H1 (cell line): Measurements from ENCODE around the gene SGPP2. TPM values are rescaled to one million over a fixed set of nuclear protein-coding genes. Genes with fewer than 3 reads are reported as not detected.

Source experiments
- CTCF ChIA-PET: fragments of 300-600 bp; sonication (Branson Sonifier 250); formaldehyde crosslinking; loops from one replicate; lab custom pipeline; 2021; ENCODE audit not compliant: partially characterized antibody; lab: Charles Lee
- POLR2A ChIA-PET: fragments of 300-600 bp; sonication (Branson Sonifier 250); formaldehyde crosslinking; loops from one replicate; lab custom pipeline; 2021; ENCODE audit warnings: inconsistent platforms; ENCODE audit not compliant: partially characterized antibody; lab: Charles Lee
- DNase-seq, 2 experiments: peaks; one replicate each; pipeline versions ENCODE4 v3.0.0 to v3.0.0-alpha.2; 2010 to 2022; ENCODE audit warnings: low spot score in 2 of 2, low read depth in 1 of 2, mixed read lengths in 1 of 2
- FAIRE-seq: peaks from 2 replicates; lab custom pipeline; 2011; peaks lifted over from hg19 to GRCh38; lab: Jason Lieb, UNC
- H2AFZ ChIP-seq: 2 replicates; pipeline ENCODE4 v1.8.1; 2012; ENCODE audit warnings: low read length, inconsistent platforms
- H2AK5ac ChIP-seq: 2 replicates; pipeline ENCODE4 v1.6.1; 2013; ENCODE audit warnings: low read depth, low read length
- H2BK120ac ChIP-seq: replicated peaks from 2 replicates; pipeline ENCODE3; 2013; ENCODE audit warnings: low read depth, low read length, inconsistent platforms
- H2BK12ac ChIP-seq: 2 replicates; pipeline ENCODE4 v1.6.1; 2013; ENCODE audit warnings: low read depth, low read length
- H2BK15ac ChIP-seq: 2 replicates; pipeline ENCODE4 v1.6.1; 2013; ENCODE audit warnings: low read length
- H2BK20ac ChIP-seq: 2 replicates; pipeline ENCODE4 v1.6.1; 2013; ENCODE audit warnings: low read length
- H2BK5ac ChIP-seq: 2 replicates; pipeline ENCODE4 v1.6.1; 2013; ENCODE audit warnings: low read depth, low read length
- H3K14ac ChIP-seq: 2 replicates; pipeline ENCODE4 v1.6.1; 2013; ENCODE audit warnings: inconsistent platforms; ENCODE audit not compliant: insufficient read length
- H3K18ac ChIP-seq: 2 replicates; pipeline ENCODE4 v1.6.1; 2013; ENCODE audit warnings: low read length; ENCODE audit errors: extremely low read depth
- H3K23ac ChIP-seq: 2 replicates; pipeline ENCODE4 v1.6.1; 2013; ENCODE audit warnings: inconsistent platforms; ENCODE audit not compliant: insufficient read length
- H3K23me2 ChIP-seq: 2 replicates; pipeline ENCODE4 v1.6.1; 2013; ENCODE audit warnings: low read depth, low read length
- H3K27ac ChIP-seq: 2 replicates; pipeline ENCODE4 v1.6.1; 2011; ENCODE audit warnings: low read depth, low read length, inconsistent platforms
- H3K27me3 ChIP-seq, 4 experiments: replicated peaks in 1 of 4; 1 replicate in 1 of 4; 2 replicates in 3 of 4; pipeline versions ENCODE4 v1.6.1 to v1.8.1; 2011 to 2013; ENCODE audit warnings: low read length in 3 of 4, mild to moderate bottlenecking in 3 of 4, inconsistent platforms in 2 of 4, mixed read lengths in 2 of 4, moderate library complexity in 1 of 4; ENCODE audit not compliant: control insufficient read depth in 3 of 4, insufficient read depth in 3 of 4; ENCODE audit errors: extremely low read depth in 1 of 4
- H3K36me3 ChIP-seq, 4 experiments: 2 replicates each; pipeline versions ENCODE4 v1.6.1 to v1.8.1; 2011 to 2013; ENCODE audit warnings: mild to moderate bottlenecking in 4 of 4, low read length in 3 of 4, moderate library complexity in 2 of 4, control low read depth in 1 of 4, inconsistent platforms in 1 of 4; ENCODE audit not compliant: insufficient read depth in 4 of 4, control insufficient read depth in 2 of 4
- H3K4ac ChIP-seq: replicated peaks from 2 replicates; pipeline ENCODE3; 2013; ENCODE audit warnings: low read length, low read depth, mixed read lengths, inconsistent platforms; ENCODE audit not compliant: insufficient read length
- H3K4me1 ChIP-seq, 4 experiments: replicated peaks in 1 of 4; 1 replicate in 1 of 4; 2 replicates in 3 of 4; pipeline versions ENCODE4 v1.6.1 to v1.8.1; 2011 to 2013; ENCODE audit warnings: low read length in 3 of 4, inconsistent platforms in 2 of 4, mixed read lengths in 1 of 4; ENCODE audit not compliant: insufficient read depth in 4 of 4, control insufficient read depth in 3 of 4
- H3K4me2 ChIP-seq, 2 experiments: 2 replicates each; pipeline versions ENCODE4 v1.6.1 to v1.8.1; 2011 to 2013; ENCODE audit warnings: low read depth in 2 of 2, low read length in 2 of 2, control low read depth in 1 of 2, inconsistent platforms in 1 of 2, mild to moderate bottlenecking in 1 of 2; ENCODE audit not compliant: insufficient read depth in 1 of 2
- H3K4me3 ChIP-seq, 4 experiments: fragments of 200-600, 300-600 bp in 1 of 4; sonication (generic), shearing (Covaris generic), sonication (Bioruptor Twin) in 1 of 4; 2 replicates each; pipeline versions ENCODE4 v1.5.1 to v1.8.1; 2011 to 2016; ENCODE audit warnings: low read length in 4 of 4, low read depth in 3 of 4, control low read depth in 2 of 4, inconsistent platforms in 2 of 4, mild to moderate bottlenecking in 2 of 4, mixed read lengths in 1 of 4, moderate library complexity in 1 of 4; ENCODE audit not compliant: insufficient read depth in 2 of 4; ENCODE audit errors: extremely low read depth in 1 of 4
- H3K56ac ChIP-seq: replicated peaks from 2 replicates; pipeline ENCODE3; 2013; ENCODE audit warnings: low read depth, mild to moderate bottlenecking, mixed read lengths, low read length, inconsistent platforms; ENCODE audit not compliant: insufficient read length
- H3K79me1 ChIP-seq: 2 replicates; pipeline ENCODE4 v1.6.1; 2013; ENCODE audit warnings: low read depth, low read length, control low read depth
- H3K79me2 ChIP-seq, 2 experiments: 2 replicates each; pipeline versions ENCODE4 v1.6.1 to v1.8.1; 2012 to 2013; ENCODE audit warnings: low read length in 2 of 2, mild to moderate bottlenecking in 2 of 2, inconsistent platforms in 1 of 2; ENCODE audit not compliant: insufficient read depth in 2 of 2, control insufficient read depth in 1 of 2
- H3K9ac ChIP-seq, 4 experiments: replicated peaks in 1 of 4; 1 replicate in 1 of 4; 2 replicates in 3 of 4; pipeline versions ENCODE4 v1.6.1 to v1.8.1; 2011 to 2013; ENCODE audit warnings: low read depth in 3 of 4, low read length in 3 of 4, control low read depth in 2 of 4, mild to moderate bottlenecking in 2 of 4, moderate library complexity in 2 of 4, inconsistent platforms in 1 of 4; ENCODE audit errors: extremely low read depth in 1 of 4
- H3K9me3 ChIP-seq, 2 experiments: 2 replicates each; pipeline versions ENCODE4 v1.6.1 to v1.8.1; 2012 to 2013; ENCODE audit warnings: mild to moderate bottlenecking in 2 of 2, moderate library complexity in 2 of 2, control low read depth in 1 of 2, inconsistent platforms in 1 of 2, low read depth in 1 of 2, low read length in 1 of 2, mixed read lengths in 1 of 2; ENCODE audit not compliant: insufficient read depth in 2 of 2
- H4K20me1 ChIP-seq, 2 experiments: replicated peaks in 1 of 2; 2 replicates each; pipeline versions ENCODE3 to v1.8.1; 2011 to 2013; ENCODE audit warnings: inconsistent platforms in 2 of 2, low read length in 2 of 2, mild to moderate bottlenecking in 1 of 2; ENCODE audit not compliant: insufficient read depth in 2 of 2, control insufficient read depth in 1 of 2
- H4K5ac ChIP-seq: 2 replicates; pipeline ENCODE4 v1.6.1; 2013; ENCODE audit warnings: low read length, low read depth, mixed read lengths, inconsistent platforms; ENCODE audit not compliant: insufficient read length
- H4K8ac ChIP-seq: 2 replicates; pipeline ENCODE4 v1.8.0; 2013; ENCODE audit warnings: mild to moderate bottlenecking, moderate library complexity, low read length, inconsistent platforms; ENCODE audit not compliant: insufficient read depth; ENCODE audit errors: extremely low read depth
- H4K91ac ChIP-seq: replicated peaks from 2 replicates; pipeline ENCODE3; 2013; ENCODE audit warnings: low read length, mixed read lengths, inconsistent platforms; ENCODE audit not compliant: insufficient read length
- ATF3 ChIP-seq: IDR thresholded peaks from 2 replicates; pipeline ENCODE4 v1.6.1; 2011; ENCODE audit warnings: low read depth, mild to moderate bottlenecking, low read length; ENCODE audit not compliant: insufficient read depth
- BCL11A ChIP-seq, 2 experiments: IDR thresholded peaks; one replicate each; pipeline ENCODE4 v1.6.1; 2011; ENCODE audit warnings: low read depth in 2 of 2, low read length in 2 of 2, mild to moderate bottlenecking in 2 of 2
- CBX8 ChIP-seq: fragments of 300-800, 300-1000 bp; sonication (generic); IDR thresholded peaks from 2 replicates; pipeline ENCODE4 v1.7.1; 2016; ENCODE audit warnings: low read depth, low read length, borderline replicate concordance
- GTF2F1 ChIP-seq: IDR thresholded peaks from 2 replicates; pipeline ENCODE4 v1.6.1; 2012; ENCODE audit warnings: low read depth, low read length, improper control_type of control experiment, borderline replicate concordance
- MAFK ChIP-seq: IDR thresholded peaks from 2 replicates; pipeline ENCODE4 v1.6.1; 2012; ENCODE audit warnings: low read depth, mild to moderate bottlenecking, improper control_type of control experiment, low read length
- PHF8 ChIP-seq: fragments of 200-600 bp; sonication (generic); conservative IDR thresholded peaks from 2 replicates; pipeline ENCODE4 v1.7.1; 2012; ENCODE audit warnings: low read depth, mild to moderate bottlenecking, inconsistent platforms, low read length, moderate library complexity
- RBBP5 ChIP-seq: IDR thresholded peaks from 2 replicates; pipeline ENCODE4 v1.7.1; 2012; ENCODE audit warnings: low read depth, mild to moderate bottlenecking, inconsistent platforms, low read length, moderate library complexity, borderline replicate concordance
- SIN3A ChIP-seq, 2 experiments: IDR thresholded peaks in 1 of 2; conservative IDR thresholded peaks in 1 of 2; 2 replicates each; pipeline ENCODE4 v1.6.1; 2011 to 2012; ENCODE audit warnings: low read length in 2 of 2, improper control_type of control experiment in 1 of 2, low read depth in 1 of 2, mild to moderate bottlenecking in 1 of 2
- SP1 ChIP-seq: IDR thresholded peaks from 2 replicates; pipeline ENCODE4 v1.6.1; 2011; ENCODE audit warnings: low read depth, low read length
- SRF ChIP-seq: IDR thresholded peaks from 2 replicates; pipeline ENCODE4 v1.6.1; 2011; ENCODE audit warnings: mild to moderate bottlenecking, low read depth, low read length, moderate library complexity
- USF2 ChIP-seq: IDR thresholded peaks from 2 replicates; pipeline ENCODE4 v1.6.1; 2011; ENCODE audit warnings: low read length, improper control_type of control experiment
- WGBS, 2 experiments: shearing (Covaris generic) in 1 of 2; methylation state at CpG; one replicate each; pipeline versions ENCODE4 v1.1.6 to v1.1.7; 2013 to 2015; ENCODE audit warnings: low lambda C conversion rate in 2 of 2, mixed read lengths in 2 of 2, inconsistent platforms in 1 of 2, low coverage in 1 of 2, missing lambda C conversion rate in 1 of 2; ENCODE audit not compliant: insufficient replicate concordance in 2 of 2, insufficient coverage in 1 of 2, insufficient read length in 1 of 2; ENCODE audit errors: extremely low coverage in 1 of 2, missing lambda C conversion rate in 1 of 2; 5-methylcytosine and 5-hydroxymethylcytosine counted together
- polyA plus RNA-seq, 7 experiments: library from polyadenylated mRNA; depleted of rRNA in 3 of 7; stranded (reverse) in 5 of 7; unstranded in 2 of 7; fragments of >200 nt in 5 of 7; fragments of 200-250 nt in 2 of 7; gene quantifications; 1 replicate in 5 of 7; 2 replicates in 1 of 7; 4 replicates in 1 of 7; pipeline versions ENCODE4 v1.2.1 to v1.2.3, GENCODE V29; 2011 to 2013; ENCODE audit warnings: missing spikeins in 2 of 7, mixed read lengths in 2 of 7
- total RNA-seq: library from RNA; stranded (reverse); fragmentation: NEBNext Ultra II Directional; extraction: Animal tissue kit (Norgen Biotek cat#: 25700); gene quantifications from 2 replicates; pipeline ENCODE4 v1.2.1, GENCODE V29; 2021

SGPP2 gene
- total and polyA plus RNA-seq, 2 of the 8 experiments (the other 6 are each of a cell fraction or from before 2014, with no cell fraction given): 0.29 TPM; not detected in 1

- H2AK5ac ChIP-seq: no peak overlapping the region
- no peak overlapping the region for H3K27ac ChIP-seq
- DNase-seq: no peak
- no peak overlapping the region for H3K18ac ChIP-seq
- no peak for FAIRE-seq
- H3K4me1 ChIP-seq: no peaks in the 10 kb centered on the region
- no peak overlapping the region for H3K9ac ChIP-seq
- H3K23ac ChIP-seq: no peak overlapping the region
- no peak overlapping the region for H2BK120ac ChIP-seq
- no peak overlapping the region for H2BK5ac ChIP-seq
- no peak overlapping the region for H3K14ac ChIP-seq
- no peaks in the 10 kb centered on the region for H3K23me2 ChIP-seq
- no peaks in the 10 kb centered on the region for H3K79me1 ChIP-seq
- 72% methylated on average over 1 of the region's 1 CpG; no CpG with 5 or more reads in 1 of the 2 experiments for WGBS, 2 experiments
- H3K4me2 ChIP-seq: no peak overlapping the region
- no peak overlapping the region for H4K8ac ChIP-seq
- no peak overlapping the region for H2BK12ac ChIP-seq
- ChIA-PET POLR2A (no interaction called here), CTCF (interaction anchor here (0.6 to 0.7 kb wide), 4 partner anchors 8 to 57 kb away, joined by 3 to 7 read pairs (median 4); no protein-coding TSS in a partner anchor)
- H3K4ac ChIP-seq: no peak overlapping the region
- no peak overlapping the region for H3K56ac ChIP-seq
- H2BK15ac ChIP-seq: no peak overlapping the region
- no peak overlapping the region for H4K91ac ChIP-seq
- no peaks in the 10 kb centered on the region for H3K36me3 ChIP-seq
- no peak overlapping the region for H2BK20ac ChIP-seq
- peaks cover 11 to 22% of the 10 kb centered on the region in 2 experiments; a peak in 3 of 4 replicates for H3K9me3 ChIP-seq
- H3K4me3 ChIP-seq: no peak overlapping the region
- H4K5ac ChIP-seq: no peak overlapping the region
- H3K79me2 ChIP-seq: no peaks in the 10 kb centered on the region
- H2AFZ ChIP-seq: no peak overlapping the region
- H4K20me1 ChIP-seq: no peaks in the 10 kb centered on the region
- no peaks in the 10 kb centered on the region for H3K27me3 ChIP-seq
- no peak for TF ChIP-seq MAFK
- no peak for TF ChIP-seq SP1
- TF ChIP-seq ATF3: no peak
- no peak for TF ChIP-seq CBX8
- TF ChIP-seq SRF: no peak
- TF ChIP-seq PHF8: no peak
- TF ChIP-seq BCL11A (IDR thresholded peaks at IDR 0.05; ENCODE audit: low read depth in 2 of 2, low read length in 2 of 2): no peak
- TF ChIP-seq GTF2F1: no peak
- no peak for TF ChIP-seq SIN3A (conservative IDR thresholded peaks at IDR 0.05 in 1 of 2, IDR thresholded peaks at IDR 0.05 in 1 of 2; ENCODE audit: low read depth in 1 of 2, low read length in 2 of 2)
- TF ChIP-seq USF2: no peak
- no peak for TF ChIP-seq RBBP5
Observed at GRCh38 chr2:222413295-222413911, 10.9 kb upstream of the SGPP2 start.
